ENCODE measurements around the gene UBE3A. TPM values are rescaled to one million over a fixed set of nuclear protein-coding genes. Genes with fewer than 3 reads are reported as not detected.

Gene UBE3A
- total and polyA plus RNA-seq, 10 donors: 12.2 to 111 (median 96.4) TPM

DNA sequence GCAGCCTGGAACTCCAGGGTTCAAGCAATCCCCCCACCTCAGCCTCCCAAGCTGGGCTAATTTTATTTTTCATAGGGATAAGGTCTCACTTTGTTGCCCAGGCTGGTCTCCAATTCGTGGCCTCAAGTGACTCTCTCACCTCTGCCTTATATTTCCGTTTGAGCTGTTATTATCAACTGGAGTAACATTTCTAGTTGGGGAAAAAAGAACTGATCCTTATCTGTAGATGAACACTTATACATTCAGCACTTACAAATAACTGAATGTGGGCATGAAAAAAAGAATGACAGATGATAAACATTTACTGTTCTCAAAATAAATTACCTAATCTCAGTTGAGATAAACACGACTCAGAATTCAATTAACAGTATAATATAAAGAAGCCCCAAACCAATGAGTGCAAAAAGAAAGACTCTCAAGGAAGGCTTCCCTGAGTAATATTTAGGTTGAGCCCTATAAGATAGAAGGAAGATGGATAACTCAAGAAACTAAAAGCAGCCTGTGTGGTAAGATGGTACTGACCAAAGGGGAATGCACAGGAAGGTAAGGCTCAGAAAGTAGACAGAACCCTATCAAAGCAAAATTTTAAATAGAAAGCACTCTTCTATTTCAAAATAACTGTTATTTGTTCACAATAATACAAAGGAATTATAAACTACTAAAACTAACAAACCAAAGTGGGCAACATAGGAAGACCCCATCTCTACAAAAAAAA, 11.8 kb downstream of the UBE3A start:
- H3K9me3 ChIP-seq: no peaks in the 10 kb centered on the region
- WGBS, 5 donors: 63 to 72% (median 68%) methylated on average over 3 of the region's 3 CpGs
- H3K27ac ChIP-seq: no peak overlapping the region
- no peak overlapping the region for H3K4me3 ChIP-seq
- peaks cover 0 to 76% (median 37%) of the 10 kb centered on the region in 6 donors for H3K4me1 ChIP-seq
- TF ChIP-seq POLR2AphosphoS5 (IDR thresholded peaks at IDR 0.05): no peak
- TF ChIP-seq, protein P1, sequence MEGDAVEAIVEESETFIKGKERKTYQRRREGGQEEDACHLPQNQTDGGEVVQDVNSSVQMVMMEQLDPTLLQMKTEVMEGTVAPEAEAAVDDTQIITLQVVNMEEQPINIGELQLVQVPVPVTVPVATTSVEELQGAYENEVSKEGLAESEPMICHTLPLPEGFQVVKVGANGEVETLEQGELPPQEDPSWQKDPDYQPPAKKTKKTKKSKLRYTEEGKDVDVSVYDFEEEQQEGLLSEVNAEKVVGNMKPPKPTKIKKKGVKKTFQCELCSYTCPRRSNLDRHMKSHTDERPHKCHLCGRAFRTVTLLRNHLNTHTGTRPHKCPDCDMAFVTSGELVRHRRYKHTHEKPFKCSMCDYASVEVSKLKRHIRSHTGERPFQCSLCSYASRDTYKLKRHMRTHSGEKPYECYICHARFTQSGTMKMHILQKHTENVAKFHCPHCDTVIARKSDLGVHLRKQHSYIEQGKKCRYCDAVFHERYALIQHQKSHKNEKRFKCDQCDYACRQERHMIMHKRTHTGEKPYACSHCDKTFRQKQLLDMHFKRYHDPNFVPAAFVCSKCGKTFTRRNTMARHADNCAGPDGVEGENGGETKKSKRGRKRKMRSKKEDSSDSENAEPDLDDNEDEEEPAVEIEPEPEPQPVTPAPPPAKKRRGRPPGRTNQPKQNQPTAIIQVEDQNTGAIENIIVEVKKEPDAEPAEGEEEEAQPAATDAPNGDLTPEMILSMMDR (IDR thresholded peaks at IDR 0.05 in 8 of 11, conservative IDR thresholded peaks at IDR 0.05 in 3 of 11): no peak
- TF ChIP-seq POLR2A (IDR thresholded peaks at IDR 0.05): no peak
- no peak for DNase-seq
- no peaks in the 10 kb centered on the region for H3K27me3 ChIP-seq (replicated peaks in 1 of 7)
- intact Hi-C loops (cut with DNase I; ENCODE audit: low total_unique reads): no loop called here
- peaks cover 0 to 7% (median 0%) of the 10 kb centered on the region in 6 donors for H3K36me3 ChIP-seq

DNA sequence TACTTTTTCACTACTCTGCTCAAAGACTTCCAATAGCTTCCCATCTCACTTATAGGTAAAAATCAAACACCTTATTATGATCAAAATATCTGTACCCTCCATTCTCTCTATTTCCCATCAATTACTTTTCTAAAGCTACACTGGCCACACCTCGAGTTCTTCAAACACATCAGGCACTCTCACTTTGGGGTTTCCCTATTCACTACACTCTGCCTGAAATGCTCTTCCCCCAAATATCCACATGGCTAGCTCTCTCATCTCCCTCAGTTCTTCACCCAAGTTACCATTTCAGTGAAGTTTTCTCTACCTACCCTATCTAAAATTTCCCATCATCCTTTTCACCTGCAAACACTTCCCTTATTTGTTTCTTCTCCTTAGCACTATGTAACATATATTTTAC, 14.8 kb downstream of the UBE3A start:
- Histone ChIP-seq H3K4me3 (no peak overlapping the region), H3K4me1 (peaks cover 0 to 51% (median 21%) of the 10 kb centered on the region in 6 donors), H3K36me3 (peaks cover 0 to 14% (median 0%) of the 10 kb centered on the region in 6 donors), H3K9me3 (peaks cover 0 to 20% (median 14%) of the 10 kb centered on the region in 8 donors), H3K27me3 (replicated peaks in 1 of 7) (no peaks in the 10 kb centered on the region), H3K27ac (no peak overlapping the region)
- DNase-seq: no peak
- intact Hi-C loops (cut with DNase I; ENCODE audit: low total_unique reads): no loop called here
- WGBS, 5 donors: 79 to 93% (median 91%) methylated on average over 1 of the region's 1 CpG
- TF ChIP-seq POLR2AphosphoS5 (IDR thresholded peaks at IDR 0.05) (no peak), POLR2A (IDR thresholded peaks at IDR 0.05) (no peak)
- TF ChIP-seq, protein P1 (IDR thresholded peaks at IDR 0.05 in 8 of 11, conservative IDR thresholded peaks at IDR 0.05 in 3 of 11): no peak

DNA sequence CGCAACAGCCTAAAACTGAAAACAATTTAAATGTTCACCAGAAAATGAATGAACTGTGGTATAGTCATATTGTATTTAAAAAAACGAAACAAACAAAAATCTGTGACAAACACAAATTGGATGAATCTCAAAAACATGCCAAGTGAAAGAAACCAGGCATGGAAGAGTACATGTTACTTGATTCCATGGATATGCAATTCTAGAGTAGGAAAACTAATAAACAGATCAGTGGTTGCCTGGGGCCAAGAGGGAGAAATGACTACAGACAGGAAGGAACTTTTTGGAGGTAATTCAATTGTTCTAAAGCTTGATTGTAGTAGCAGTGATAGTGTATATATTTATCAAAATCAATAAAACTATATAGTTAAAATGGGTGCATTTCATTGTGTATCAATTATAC, 16.8 kb downstream of the UBE3A start:
- H3K4me1 ChIP-seq: peaks cover 0 to 30% (median 11%) of the 10 kb centered on the region in 6 donors
- no peak overlapping the region for H3K27ac ChIP-seq

DNA sequence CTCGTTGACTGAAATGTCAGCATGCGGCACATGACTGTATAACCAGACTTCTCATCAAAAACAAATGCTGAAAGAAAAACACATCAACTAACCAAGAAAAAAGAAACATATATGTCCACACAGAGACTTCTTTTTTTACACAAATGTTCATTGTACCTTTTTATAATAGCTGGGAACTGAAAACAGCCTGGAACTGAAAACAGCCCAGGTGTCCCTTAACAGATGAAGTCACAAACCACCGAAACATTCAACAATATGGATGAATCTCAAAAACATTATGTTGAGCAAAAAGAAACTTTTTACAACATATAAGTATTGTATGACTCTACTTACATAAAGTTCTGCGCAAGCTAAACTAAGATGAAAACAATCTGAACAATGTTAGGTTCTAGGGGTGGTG, 20.6 kb downstream of the UBE3A start:
- Histone ChIP-seq H3K4me3 (no peak overlapping the region), H3K9me3 (peaks cover 0 to 38% (median 29%) of the 10 kb centered on the region in 8 donors), H3K4me1 (peaks cover 0 to 38% (median 16%) of the 10 kb centered on the region in 6 donors), H3K27ac (peak overlapping the region in 1 of 8 donors; percentile 8), H3K36me3 (peaks cover 0 to 28% (median 0%) of the 10 kb centered on the region in 6 donors), H3K27me3 (replicated peaks in 1 of 7) (no peaks in the 10 kb centered on the region)
- DNase-seq: no peak
- 73 to 86% (median 80%) methylated on average over 4 of the region's 4 CpGs for WGBS, 5 donors
- TF ChIP-seq POLR2AphosphoS5 (IDR thresholded peaks at IDR 0.05): no peak
- no peak for TF ChIP-seq POLR2A (IDR thresholded peaks at IDR 0.05)
- TF ChIP-seq, protein P1 (IDR thresholded peaks at IDR 0.05 in 8 of 11, conservative IDR thresholded peaks at IDR 0.05 in 3 of 11): no peak
- intact Hi-C loops (cut with DNase I; ENCODE audit: low total_unique reads): no loop called here

More for the DNA sequence above, 16.8 kb downstream of the UBE3A start:
- TF ChIP-seq POLR2AphosphoS5 (IDR thresholded peaks at IDR 0.05): no peak
- TF ChIP-seq, protein P1 (IDR thresholded peaks at IDR 0.05 in 8 of 11, conservative IDR thresholded peaks at IDR 0.05 in 3 of 11): no peak
- no peak for TF ChIP-seq POLR2A (IDR thresholded peaks at IDR 0.05)
- no peaks in the 10 kb centered on the region for H3K27me3 ChIP-seq (replicated peaks in 1 of 7)
- 87 to 97% (median 91%) methylated on average over 2 of the region's 2 CpGs for WGBS, 5 donors
- H3K36me3 ChIP-seq: peaks cover 0 to 28% (median 0%) of the 10 kb centered on the region in 6 donors
- intact Hi-C loops (cut with DNase I; ENCODE audit: low total_unique reads): no loop called here
- DNase-seq: no peak
- peaks cover 0 to 38% (median 28%) of the 10 kb centered on the region in 8 donors for H3K9me3 ChIP-seq
- no peak overlapping the region for H3K4me3 ChIP-seq
